Activated naive CD4-positive, alpha-beta T cell treated with Interleukin-2 at 50 U/mL for 16 hours (primary cell): Measurements from ENCODE around the gene SERPINA4.
"Not testable (repeated sequence)": the region's sequence is repeated elsewhere in the genome, so short reads cannot be mapped to it uniquely, and the experiment has no call there.

Experiments used
- DNase-seq: peaks from one replicate; pipeline ENCODE4 v3.0.0-alpha.2; 2020

Gene SERPINA4

DNA sequence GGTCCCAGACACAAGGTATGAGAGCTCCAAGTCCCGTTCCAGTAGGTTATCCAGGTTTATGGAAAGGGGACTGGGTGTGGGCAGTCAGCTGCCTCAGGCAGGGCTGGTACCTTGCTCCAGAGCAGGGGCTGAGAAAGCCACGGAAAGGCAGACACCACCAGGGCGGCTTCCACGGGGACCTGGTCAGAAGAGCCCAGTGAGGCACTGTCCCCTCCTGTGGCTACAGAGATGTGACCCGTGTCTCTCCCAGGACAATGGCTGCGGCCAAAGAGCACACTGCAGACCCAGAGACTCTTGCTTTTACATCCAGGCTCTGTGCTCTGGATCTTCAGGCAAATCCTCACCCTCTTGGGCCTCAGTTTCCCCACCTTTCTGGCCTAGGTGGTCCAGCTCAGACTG is 8.8 kb downstream of the SERPINA4 start:
- no peak for DNase-seq

DNA sequence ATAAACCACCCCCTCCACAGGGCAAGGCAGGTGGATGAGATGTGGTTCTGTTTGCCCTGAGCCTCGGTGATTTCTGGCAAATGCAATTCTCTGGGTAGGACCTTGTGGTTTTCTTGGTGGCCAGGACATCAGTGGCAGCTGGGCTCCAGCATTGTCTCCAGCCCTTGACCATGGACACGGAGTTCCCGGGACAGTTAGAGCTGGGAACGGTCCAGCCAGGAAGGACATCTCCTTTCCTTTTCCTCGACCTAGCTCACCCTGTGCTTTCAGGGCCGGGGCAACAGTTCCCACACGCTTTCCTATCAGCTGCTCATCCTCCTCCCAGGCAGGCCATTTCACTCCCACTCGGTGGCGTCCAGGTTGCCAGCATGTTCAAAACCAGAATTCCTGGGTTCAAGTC is 9.2 kb downstream of the SERPINA4 start:
- DNase-seq: no peak

DNA sequence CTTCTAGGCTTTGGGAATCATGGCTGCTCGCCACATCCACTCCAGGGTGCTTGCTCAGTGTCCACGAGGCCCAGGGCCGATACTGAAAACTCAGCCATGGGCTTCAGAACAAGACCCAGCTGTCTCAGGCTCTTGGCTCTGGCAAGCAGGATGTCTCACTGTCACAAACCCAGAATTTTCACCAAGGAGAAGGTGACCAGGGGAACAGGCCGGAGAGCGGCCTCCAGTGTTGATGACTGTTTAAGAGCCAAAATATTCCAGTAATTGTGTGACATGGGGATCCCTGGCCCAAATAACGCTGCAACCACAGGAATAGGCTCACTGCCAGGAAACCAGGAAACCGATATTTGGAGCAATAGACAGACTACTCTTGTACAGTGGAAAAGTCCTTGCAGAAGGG is 10.2 kb downstream of the SERPINA4 start:
- no peak for DNase-seq

DNA sequence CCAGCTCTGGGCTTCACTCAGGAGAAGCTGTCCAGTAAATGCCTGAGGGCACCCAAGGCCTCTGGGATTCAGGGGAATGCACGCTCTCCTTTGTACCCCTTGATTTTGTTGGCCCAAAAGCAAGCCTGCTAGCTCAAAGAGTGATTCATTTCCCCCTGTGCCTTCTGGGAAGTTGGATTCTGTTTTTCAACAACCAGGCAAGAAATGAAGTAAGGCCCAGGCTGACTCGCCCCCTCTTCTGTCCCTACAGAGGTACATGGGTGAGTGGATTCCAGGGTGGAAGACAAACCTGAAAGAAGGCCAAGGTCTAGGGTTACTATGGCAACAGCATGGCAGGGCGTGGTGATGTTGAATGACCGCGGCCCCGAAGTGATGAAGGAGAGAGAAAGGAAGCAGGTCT is 10.7 kb downstream of the SERPINA4 start:
- no peak for DNase-seq

DNA sequence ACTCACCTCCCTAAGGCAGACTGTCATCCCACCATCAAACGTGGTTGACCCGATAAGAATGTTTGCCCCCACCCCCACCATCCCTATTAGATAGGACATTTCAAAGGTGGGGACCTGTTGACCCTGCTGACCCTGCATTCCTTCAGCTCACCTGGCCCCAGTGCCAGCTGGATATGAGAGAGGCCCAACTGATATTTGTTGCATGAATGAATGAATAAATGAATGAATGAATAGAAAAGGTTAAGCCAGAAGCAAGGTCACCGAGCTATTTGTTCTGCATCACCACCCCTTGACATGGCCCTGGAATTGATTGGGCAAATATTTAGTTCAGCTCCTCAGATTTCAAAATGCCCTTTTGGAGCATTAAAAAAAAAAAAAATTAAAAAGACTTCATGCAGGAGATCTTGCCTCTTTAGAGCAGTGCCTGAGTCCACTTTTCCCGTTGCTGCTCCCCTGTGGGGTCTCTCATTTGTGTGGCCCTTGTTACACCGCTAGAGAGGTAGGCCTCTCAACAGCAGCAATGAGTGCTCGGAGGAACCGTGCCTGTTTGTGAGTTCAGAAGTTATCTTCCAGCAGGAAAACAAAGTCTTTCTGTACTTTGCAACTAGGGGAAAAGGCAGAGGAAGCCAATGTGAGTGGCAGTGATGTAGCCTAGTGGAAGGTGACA is 11.5 kb downstream of the SERPINA4 start:
- no peak for DNase-seq

DNA sequence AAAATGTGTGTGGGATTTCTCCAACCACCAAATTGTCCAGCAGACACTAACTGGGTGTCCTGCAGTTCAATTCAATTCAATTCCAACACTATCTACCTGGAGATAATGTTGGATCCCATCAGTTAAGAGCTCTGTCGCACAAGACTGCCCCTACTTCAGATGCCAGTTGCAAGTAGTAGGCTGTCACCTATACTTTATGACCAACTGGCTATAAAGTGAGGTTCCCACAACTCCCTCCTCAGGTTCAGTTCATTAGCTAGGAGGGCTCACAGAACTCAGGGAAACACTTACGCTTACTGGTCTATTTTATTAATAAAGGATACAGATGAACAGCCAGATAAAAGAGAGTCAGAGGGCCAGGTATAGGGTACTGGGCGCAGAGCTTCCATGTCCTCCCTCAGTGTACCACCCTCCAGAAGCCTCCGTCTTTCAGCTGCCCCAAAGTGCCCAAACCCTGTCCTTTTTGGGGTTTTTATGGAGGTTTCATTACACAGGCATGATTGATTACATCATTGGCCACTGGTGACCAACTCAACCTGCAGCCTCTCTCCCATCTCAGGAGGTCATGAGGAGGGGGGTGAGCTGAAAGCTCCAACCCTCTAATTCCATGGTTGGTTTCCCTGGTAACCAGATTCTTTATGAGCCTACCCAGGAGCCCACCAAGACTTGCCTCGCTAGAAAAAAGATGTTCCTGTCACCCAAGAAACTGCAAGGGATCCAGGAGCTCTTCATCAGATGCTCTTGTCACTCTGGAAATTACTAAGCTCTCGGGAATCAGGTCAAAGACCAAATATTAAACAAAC is 12.4 kb downstream of the SERPINA4 start:
- no peak for DNase-seq

DNA sequence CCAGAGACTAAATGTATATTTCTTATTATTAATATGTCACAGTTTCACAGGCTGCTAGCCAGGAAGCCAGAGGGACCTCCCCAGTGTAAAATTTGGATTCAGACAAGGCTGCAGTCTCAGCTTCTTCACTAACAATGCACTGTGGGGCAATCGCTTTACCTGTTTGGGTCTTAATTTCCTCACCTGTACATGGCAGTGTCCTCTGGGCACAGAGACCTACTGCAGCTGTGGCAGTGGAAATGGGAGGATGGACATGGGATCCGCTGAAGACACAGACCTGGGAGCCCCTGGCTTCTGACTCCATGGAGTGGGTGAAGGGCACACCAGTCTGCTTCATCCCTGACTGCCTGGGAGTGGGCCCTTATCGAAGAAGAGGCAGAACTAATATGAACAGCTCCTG is 13.1 kb downstream of the SERPINA4 start:
- DNase-seq: no peak

DNA sequence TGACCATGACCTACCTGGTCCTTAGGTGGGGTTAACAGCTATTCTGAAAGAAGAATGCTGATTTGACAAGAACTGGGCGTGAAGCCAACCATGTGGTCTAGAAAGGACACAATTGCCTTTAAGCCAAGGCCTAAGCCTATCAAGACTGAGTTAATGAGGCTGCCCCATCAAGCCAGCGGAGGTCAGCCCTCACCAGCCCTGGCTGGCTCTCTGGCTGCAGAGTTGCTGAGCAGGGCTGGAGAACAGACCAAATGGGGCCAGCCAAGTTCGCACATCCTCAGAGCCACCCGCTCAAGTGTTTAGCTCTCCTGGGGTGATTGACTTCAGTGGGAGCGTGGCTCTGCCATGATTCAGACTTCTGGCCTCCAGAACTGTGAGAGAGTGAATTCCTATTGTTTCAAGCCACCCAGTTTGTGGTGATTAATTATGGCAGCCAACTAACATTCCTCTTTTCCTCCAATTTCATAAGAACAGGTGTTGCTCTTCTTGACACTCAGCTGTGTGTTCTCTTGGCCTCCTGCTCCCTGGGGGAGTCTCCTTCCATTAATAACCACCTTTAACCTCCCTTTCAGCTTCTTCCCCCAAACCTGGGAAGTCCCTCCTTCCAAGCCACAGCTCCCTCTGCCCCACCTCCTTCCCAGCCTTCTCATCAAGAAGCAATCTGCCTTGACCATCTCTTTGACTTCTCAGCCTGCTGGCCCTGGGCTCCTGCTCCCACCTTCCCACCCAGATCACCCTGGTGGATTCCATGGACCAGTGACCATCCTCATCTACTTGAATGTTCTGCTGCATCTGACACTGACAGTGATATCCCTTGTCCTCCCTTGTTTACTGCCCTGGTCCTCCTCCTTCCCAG is 14.7 kb downstream of the SERPINA4 start:
- DNase-seq: no peak

DNA sequence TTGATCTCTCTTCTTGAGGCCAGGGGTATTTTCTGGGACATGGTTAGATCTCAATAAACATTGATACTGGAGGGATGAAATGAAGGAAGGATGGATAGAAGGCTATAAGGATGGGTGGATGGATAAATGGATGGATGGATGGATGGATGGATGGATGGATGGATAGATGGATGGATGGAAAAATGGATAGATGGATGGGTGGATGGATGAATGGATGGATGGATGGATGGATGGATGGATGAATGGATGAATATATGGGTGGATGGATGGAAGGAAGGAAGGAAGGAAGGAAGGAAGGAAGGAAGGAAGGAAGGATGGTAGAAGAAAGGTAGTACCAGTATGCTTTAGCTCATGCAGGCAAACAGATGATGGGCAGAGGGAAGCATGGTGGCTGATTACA is 16.2 kb downstream of the SERPINA4 start:
- not testable (repeated sequence) for DNase-seq

DNA sequence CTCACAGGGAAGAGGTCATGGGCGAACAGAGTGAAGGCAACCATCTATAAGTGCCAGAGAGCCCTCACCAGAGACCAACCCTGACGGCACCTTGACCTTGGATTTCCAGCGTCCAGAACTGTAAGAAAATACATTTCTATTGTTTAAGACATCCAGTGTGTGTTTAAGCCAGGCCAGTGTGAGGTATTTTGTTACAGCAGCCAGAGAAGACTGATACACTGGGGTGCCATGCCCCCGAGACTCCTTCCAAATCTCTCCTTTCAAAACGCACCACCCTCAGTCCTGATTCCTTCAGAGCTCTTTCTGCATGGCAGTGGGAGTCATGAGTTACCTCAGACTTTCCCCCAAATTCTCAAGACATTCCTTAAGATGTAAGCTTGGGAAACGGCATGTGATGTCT is 17.5 kb downstream of the SERPINA4 start:
- DNase-seq: no peak

DNA sequence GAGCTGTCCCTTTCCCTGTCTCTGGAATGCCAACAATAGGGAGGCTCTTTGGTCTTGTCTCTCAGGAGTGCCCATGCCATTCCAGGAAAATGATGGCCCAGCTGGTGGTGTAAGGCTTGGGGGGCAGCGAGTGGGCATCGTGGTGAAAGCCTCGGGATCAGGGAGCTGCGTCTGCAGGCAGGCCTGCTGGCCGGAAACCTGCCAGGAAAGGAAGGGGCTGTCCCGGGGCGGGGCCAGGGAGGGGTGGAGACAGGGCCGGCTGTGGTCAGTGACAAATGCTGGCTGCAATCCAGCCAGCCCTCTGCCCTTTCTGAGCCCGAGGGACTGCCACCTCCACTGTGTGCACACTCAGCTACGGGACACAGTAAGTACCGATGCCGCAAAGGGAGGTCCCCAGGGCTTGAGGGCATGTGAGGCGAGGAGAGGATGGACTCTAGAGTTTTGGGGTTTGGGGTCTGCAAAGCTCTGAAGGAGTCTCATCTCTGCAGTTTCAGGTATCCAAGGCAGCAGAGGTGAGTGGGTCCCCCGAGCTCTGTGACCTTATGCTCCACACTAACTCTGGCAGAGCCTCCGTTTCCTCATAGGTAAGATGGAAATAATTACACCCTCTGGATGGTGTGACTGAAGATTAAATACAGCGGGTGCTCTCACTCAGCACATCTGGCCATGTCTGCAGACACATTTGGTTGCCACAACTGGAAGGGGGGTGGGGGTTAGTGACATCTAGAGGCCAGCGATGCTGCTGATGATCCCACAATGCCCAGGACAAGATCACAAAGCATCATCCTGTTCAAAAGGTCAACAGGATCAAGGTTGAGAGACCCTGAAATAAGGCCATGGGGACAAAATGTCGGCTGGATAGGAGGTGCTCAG is 20.1 kb downstream of the SERPINA4 start, which contains the start of gene SERPINA5:
Gene SERPINA5 (plus strand): TSS at position 300 of the 873 bp plus-strand sequence. CDS start 5,937 bp downstream, outside the sequence.
- DNase-seq: no peak

DNA sequence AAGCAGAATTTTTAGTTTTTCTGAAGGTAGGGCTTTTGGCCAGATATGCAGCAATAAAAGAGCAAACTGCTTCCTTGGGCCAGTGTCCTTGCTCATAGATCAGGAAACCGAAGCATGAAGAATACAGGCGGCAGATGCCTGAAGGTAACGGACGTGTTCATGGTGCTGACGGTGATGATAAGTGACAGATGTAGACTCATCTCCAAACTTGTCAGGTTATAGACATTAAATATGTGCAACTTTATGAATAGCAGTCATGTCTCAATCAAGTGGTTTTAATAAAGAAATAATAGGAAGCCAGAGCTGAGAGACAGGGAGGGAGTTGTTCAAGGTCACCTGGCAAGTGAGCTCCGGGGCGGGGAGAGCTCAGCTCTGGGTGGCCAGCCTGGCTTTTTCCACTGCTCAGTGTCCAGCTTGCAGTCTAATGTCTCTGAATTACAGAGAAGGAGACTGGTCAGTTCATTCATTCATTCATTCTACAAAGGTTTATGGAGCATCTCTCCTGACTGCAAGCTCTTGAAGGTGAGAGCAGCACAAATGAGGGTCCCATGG is 21.0 kb downstream of the SERPINA4 start:
- DNase-seq: no peak

DNA sequence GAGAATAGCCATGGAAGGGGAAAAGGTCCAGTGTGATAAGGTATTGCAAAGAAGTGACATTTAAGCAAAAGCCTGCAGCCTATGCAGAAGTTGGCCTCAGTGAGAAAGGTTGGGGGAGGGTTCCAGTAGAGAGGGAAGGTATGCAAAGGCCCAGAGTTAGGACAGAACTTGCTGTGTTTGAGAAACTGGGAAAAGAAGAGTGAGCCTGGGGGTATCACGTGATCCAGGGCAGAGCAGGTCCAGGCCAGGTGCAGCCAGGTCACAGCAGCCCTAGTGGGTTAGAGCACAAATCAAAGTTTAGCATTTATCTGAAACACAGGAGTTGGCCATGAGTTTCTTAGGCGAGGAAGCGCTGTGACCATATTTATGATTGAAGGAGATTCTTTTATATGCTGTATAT is 21.6 kb downstream of the SERPINA4 start:
- DNase-seq: no peak

DNA sequence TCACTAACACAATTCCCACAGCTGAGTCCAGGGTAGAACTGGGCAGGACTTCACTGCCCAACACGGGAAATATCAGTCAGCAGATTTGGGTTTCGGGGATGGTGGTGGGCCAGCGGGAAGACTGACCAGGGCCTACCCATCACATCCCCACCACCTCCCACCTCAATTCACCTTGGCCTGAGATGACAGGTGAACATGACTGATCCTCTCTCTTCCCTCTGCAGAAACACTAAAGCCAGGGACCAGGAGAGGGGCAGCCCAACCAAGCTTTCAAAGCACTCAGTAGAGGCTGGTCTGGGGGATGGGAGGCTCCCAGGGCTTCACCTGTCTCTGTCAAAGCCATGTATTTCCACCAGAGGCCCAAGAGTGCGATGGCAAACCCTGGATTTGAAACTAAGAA is 22.3 kb downstream of the SERPINA4 start:
- DNase-seq: no peak

DNA sequence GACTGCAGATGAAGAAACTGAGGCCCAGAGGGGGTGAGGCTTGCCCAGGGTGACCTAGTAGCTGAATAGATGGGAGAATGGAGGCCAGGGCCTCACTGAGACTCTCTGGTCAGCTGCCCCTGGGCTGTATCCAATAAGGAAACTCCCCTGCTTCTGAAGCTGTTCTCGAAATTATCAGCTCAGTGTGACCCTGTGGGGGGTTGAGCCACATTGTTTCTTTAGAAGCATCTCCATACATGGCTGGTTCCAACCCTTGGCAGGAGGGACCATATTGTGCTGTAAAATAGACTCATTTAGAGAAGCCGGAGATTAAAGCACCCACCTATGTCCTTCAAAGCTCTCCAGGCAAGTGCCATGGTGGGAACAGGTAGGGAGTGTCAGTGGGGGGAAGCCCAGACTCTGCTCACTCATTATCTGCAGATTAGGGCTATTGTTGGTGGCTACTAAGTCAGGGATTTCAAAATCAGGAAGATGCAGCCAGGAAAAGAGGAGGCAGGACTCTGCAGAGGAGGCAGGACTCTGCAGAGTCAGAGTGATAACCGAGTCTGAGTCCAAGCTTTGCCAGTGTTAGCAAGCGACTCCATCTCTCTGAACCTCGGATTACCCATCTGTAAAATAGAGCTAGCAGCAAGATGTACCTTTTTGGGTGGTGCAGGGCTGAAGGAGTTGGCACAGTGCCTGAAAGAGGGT is 23.5 kb downstream of the SERPINA4 start:
- no peak for DNase-seq

DNA sequence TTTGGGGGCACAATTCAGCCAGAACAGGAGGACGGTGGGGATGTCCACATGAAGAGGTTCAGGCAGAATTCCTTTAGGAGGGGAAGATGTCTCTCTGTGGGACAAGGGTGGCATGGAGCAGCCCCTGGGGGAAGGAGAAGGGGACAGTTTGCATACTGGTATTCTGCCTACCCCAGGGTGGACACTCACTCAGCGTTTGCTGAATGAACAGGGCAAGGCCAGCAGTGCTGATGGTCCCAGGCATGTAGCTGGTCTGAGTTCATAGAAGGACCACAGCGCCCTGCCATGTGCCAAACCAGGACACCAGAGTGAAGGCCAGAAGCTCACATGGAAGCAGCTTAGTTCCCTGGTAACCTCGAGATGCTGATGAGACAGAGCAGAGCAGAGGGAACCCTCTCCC is 25.4 kb downstream of the SERPINA4 start:
- DNase-seq: no peak

DNA sequence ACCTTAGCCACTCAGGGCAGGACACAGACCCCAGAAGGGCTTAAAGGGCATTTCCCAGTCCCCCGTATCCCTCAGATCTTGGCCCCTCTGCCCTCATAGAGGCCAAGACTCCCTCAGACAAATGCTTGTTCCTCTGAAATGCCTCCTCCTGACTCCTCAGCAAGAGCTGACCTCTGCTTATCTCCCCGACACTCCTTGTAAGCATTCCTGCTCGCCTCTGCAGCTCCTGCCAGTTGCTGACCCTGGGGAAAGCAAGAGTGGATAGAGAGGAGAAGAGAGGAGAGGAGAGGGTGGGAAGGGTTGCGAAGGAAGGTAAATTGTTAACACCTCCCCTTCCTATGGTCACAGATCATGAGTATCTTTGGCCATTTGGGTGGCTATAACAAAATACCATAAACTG is 27.1 kb downstream of the SERPINA4 start:
- no peak for DNase-seq

DNA sequence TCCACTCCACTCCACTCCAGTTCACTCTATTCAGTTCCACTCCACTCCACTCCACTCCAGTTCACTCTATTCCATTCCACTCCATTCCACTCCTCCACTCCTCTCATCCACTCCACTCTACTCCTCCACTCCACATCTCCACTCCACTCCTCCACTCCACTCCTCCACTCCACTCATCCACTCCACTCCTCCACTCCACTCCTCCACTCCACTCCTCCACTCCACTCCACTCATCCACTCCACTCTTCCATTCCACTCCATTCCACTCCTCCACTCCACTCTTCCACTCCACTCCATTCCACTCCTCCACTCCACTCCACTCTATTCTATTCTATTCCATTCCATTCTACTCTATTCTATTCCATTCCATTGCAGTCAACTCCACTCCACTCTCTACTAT is 29.8 kb downstream of the SERPINA4 start:
- no peak for DNase-seq

DNA sequence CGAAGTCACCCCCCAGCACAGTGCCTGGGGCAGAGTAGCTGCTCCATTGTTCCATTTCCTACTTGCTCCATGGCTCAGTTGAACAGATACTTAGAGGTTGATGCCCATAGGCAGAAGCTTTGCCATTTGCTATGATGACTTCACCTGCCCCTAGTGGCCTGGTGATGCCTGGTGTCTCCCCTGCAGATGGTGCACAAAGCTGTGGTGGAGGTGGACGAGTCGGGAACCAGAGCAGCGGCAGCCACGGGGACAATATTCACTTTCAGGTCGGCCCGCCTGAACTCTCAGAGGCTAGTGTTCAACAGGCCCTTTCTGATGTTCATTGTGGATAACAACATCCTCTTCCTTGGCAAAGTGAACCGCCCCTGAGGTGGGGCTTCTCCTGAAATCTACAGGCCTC is 30.6 kb downstream of the SERPINA4 start:
- DNase-seq: no peak

DNA sequence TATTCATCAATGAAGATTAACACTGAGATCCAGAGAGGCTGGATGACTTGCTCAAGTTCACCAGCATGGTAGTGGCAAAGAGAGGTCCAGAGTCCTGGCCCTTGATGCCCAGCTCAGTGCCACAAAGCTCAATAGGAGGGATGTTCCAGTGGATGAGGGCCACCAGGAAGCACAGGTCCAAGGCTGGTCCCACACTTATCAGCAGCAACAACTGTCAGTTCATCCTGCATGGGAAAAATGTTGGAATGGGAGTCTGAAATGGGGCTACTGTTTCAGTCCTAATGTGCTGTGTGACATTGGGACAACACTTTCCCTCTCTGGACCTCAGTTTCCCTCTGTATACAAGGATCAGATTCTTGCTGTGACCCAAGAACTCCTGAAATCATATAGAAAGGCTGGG is 31.2 kb downstream of the SERPINA4 start:
- DNase-seq: no peak

DNA sequence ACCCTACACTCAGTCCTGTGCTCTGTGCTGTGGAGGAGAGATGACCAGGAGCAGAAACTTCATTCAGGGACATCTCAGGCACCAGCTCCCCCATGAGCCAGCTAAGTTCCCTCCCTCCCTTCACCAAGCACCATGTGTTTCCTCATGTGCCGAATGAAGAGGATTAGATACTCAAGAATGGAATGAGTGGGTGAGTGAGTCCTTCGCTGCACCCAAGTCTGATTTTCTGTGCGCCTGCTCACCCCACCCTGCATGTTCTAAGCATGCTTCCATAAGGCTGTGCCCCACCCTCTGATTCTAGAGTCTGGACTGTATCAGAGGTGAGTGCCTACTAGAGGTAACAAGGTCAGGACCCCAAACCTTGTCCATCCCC is 32.1 kb downstream of the SERPINA4 start:
- no peak for DNase-seq
